Measurements from ENCODE around the gene SLC1A7. TPM values are rescaled to one million over a fixed set of nuclear protein-coding genes. Genes with fewer than 3 reads are reported as not detected.

The SLC1A7 gene
- total and polyA plus RNA-seq, 2 donors (not counting 1 experiment from before 2014, with no cell fraction given), result 0.10 TPM; not detected in 1

DNA sequence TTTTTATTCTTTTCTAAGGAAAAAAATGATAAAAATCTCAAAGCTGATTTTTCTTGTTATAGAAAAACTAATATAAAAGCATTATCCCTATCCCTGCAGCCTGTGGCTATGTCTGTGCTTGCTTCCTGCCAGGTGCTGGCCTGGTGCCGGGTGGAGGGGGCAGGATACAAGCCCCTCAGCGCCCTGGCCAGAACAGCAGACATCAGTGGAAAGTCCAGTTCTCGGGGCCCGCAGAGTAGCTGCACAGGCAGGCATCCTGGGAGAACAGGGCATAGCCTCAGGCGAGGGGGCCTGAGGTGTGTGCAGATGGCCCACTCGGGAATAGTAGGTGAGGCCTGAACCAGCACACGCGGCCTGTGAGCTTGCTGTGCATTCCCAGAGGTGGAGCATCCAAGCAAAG lies 57.0 kb downstream of the SLC1A7 start:
- Histone ChIP-seq H3K9me3 (ENCODE audit: control extremely low read depth in 1 of 3, control insufficient read depth in 2 of 3, insufficient read depth in 1 of 3, low read length in 2 of 3) (no peaks in the 10 kb centered on the region), H3K36me3 (replicated peaks in 1 of 2; ENCODE audit: control extremely low read depth in 1 of 2, control insufficient read depth in 1 of 2, extremely low read depth in 1 of 2, insufficient read depth in 2 of 2, low read length in 1 of 2) (no peaks in the 10 kb centered on the region)
- H3K4me1 Mint-ChIP-seq, result no peaks in the 10 kb centered on the region

GRCh38 chr1:53084589-53084971 lies 57.9 kb downstream of the SLC1A7 start:
- Mint-ChIP-seq H3K27me3 (no peaks in the 10 kb centered on the region), H3K27ac (no peak overlapping the region), H3K4me1 (no peaks in the 10 kb centered on the region), H3K9me3 (ENCODE audit: insufficient read depth) (no peaks in the 10 kb centered on the region), H3K4me3 (no peak overlapping the region)
- Histone ChIP-seq H3K79me2 (ENCODE audit: control insufficient read depth, insufficient read depth, low read length) (no peaks in the 10 kb centered on the region), H3K27ac (ENCODE audit: low read length in 2 of 2) (no peak overlapping the region), H4K20me1 (ENCODE audit: control insufficient read depth, insufficient read depth, low read length, poor library complexity, severe bottlenecking) (no peaks in the 10 kb centered on the region), H3K27me3 (replicated peaks in 1 of 4; ENCODE audit: control extremely low read depth in 1 of 4, control insufficient read depth in 3 of 4, insufficient read depth in 4 of 4, low read length in 3 of 4) (no peaks in the 10 kb centered on the region), H3K4me3 (ENCODE audit: control extremely low read depth in 1 of 5, extremely low read depth in 1 of 5, insufficient read depth in 1 of 5, low read depth in 2 of 5, low read length in 4 of 5) (no peak overlapping the region), H3K4me2 (replicated peaks; ENCODE audit: low read depth, low read length, poor library complexity, severe bottlenecking) (no peak overlapping the region), H3K4me1 (ENCODE audit: control insufficient read depth in 2 of 2, insufficient read depth in 2 of 2, low read length in 2 of 2) (no peaks in the 10 kb centered on the region), H3K36me3 (replicated peaks in 1 of 2; ENCODE audit: control extremely low read depth in 1 of 2, control insufficient read depth in 1 of 2, extremely low read depth in 1 of 2, insufficient read depth in 2 of 2, low read length in 1 of 2) (no peaks in the 10 kb centered on the region), H3K9ac (ENCODE audit: low read length) (no peak overlapping the region), H2AFZ (ENCODE audit: insufficient read depth, low read depth, low read length, poor library complexity, severe bottlenecking) (no peak overlapping the region), H3K9me3 (ENCODE audit: control extremely low read depth in 1 of 3, control insufficient read depth in 2 of 3, insufficient read depth in 1 of 3, low read length in 2 of 3) (no peaks in the 10 kb centered on the region)
- ChIA-PET CTCF (no interaction called here), POLR2A (no interaction called here)
- intact Hi-C loops (cut with micrococcal nuclease), result no loop called here
- whole genome bisulfite sequencing (ENCODE audit: insufficient coverage), result 93% methylated on average over 8 of the region's 8 CpGs
- no peak for ATAC-seq (ENCODE audit: low read depth)
- DNase-seq, result no peak
- TF ChIP-seq EZH2 (IDR thresholded peaks at IDR 0.05; ENCODE audit: borderline replicate concordance, insufficient read depth, low read depth, low read length, poor library complexity, severe bottlenecking), result no peak

More for the DNA sequence above, 57.0 kb downstream of the SLC1A7 start:
- no peak overlapping the region for H3K4me2 ChIP-seq (replicated peaks; ENCODE audit: low read depth, low read length, poor library complexity, severe bottlenecking)
- no peaks in the 10 kb centered on the region for H4K20me1 ChIP-seq (ENCODE audit: control insufficient read depth, insufficient read depth, low read length, poor library complexity, severe bottlenecking)
- POLR2A ChIA-PET, result no interaction called here
- no peak for DNase-seq
- no peaks in the 10 kb centered on the region for H3K27me3 ChIP-seq (replicated peaks in 1 of 4; ENCODE audit: control extremely low read depth in 1 of 4, control insufficient read depth in 3 of 4, insufficient read depth in 4 of 4, low read length in 3 of 4)
- H3K4me3 ChIP-seq (ENCODE audit: control extremely low read depth in 1 of 5, extremely low read depth in 1 of 5, insufficient read depth in 1 of 5, low read depth in 2 of 5, low read length in 4 of 5), result no peak overlapping the region
- no peak overlapping the region for H2AFZ ChIP-seq (ENCODE audit: insufficient read depth, low read depth, low read length, poor library complexity, severe bottlenecking)
- TF ChIP-seq CTCF (IDR thresholded peaks at IDR 0.05) (no peak), EZH2 (IDR thresholded peaks at IDR 0.05; ENCODE audit: borderline replicate concordance, insufficient read depth, low read depth, low read length, poor library complexity, severe bottlenecking) (no peak)
- Mint-ChIP-seq H3K4me3 (no peak overlapping the region), H3K27me3 (no peaks in the 10 kb centered on the region), H3K27ac (no peak overlapping the region), H3K9me3 (ENCODE audit: insufficient read depth) (no peaks in the 10 kb centered on the region)
- H3K79me2 ChIP-seq (ENCODE audit: control insufficient read depth, insufficient read depth, low read length), result no peaks in the 10 kb centered on the region
- H3K4me1 ChIP-seq (ENCODE audit: control insufficient read depth in 2 of 2, insufficient read depth in 2 of 2, low read length in 2 of 2), result no peaks in the 10 kb centered on the region
- CTCF ChIA-PET, result no interaction called here
- no peak overlapping the region for H3K9ac ChIP-seq (ENCODE audit: low read length)
- WGBS (ENCODE audit: insufficient coverage), result 92% methylated on average over 8 of the region's 8 CpGs
- intact Hi-C loops (cut with micrococcal nuclease), result no loop called here
- no peak overlapping the region for H3K27ac ChIP-seq (ENCODE audit: low read length in 2 of 2)
- ATAC-seq (ENCODE audit: low read depth), result no peak
